ENCODE results near the gene CAD. TPM values are rescaled to one million over a fixed set of nuclear protein-coding genes. Genes with fewer than 3 reads are reported as not detected.
A peak's percentile ranks its signal among the peaks of the same experiment; 100 is the strongest.
"Not testable (repeated sequence)": the region's sequence is repeated elsewhere in the genome, so short reads cannot be mapped to it uniquely, and the experiment has no call there.

Gene CAD
- polyA plus RNA-seq, 1 donor from 2014 or later = 14.2 TPM

DNA sequence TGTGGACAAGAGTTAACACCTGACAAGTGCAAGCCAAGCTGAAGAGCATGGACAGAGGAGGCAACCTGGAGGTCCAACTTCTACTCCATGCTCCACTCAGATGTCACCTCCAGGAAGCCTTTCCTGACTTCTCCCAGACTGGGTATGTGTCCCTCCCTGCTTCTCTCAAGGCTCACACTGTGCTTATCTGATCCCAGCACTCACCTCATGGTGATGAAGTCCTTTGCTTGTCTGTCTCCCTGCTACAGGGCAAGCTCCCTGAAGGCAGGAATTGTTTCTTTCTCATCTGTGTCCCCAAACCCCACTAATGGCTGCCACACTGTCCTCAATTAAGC is 48.3 kb downstream of the CAD start:
- peaks cover 76% of the 10 kb centered on the region for H3K27me3 ChIP-seq (ENCODE audit: insufficient read depth, low read depth, low read length)
- no peak overlapping the region for H3K4me2 ChIP-seq (ENCODE audit: low read length)

DNA sequence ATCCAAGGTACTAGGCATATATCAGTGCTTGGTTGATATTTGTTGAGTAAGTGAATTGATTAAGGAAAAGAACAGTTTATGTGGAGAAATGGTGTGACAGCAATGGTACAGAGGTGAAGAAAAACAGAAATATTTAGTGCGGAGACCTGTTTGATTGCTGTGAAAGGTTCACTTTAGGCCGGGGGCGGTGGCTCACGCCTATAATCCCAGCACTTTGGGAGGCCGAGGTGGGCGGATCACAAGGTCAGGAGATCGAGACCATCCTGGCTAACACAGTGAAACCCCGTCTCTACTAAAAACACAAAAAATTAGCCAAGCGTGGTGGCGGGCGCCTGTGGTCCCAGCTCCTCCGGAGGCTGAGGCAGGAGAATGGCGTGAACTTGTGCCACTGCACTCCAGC is 51.1 kb downstream of the CAD start:
- H3K27me3 ChIP-seq (ENCODE audit: insufficient read depth, low read depth, low read length) = peaks cover 48% of the 10 kb centered on the region
- H3K4me3 ChIP-seq (ENCODE audit: low read length) = not testable (repeated sequence)

More for the DNA sequence above, 48.3 kb downstream of the CAD start:
- no peaks in the 10 kb centered on the region for H3K36me3 ChIP-seq (ENCODE audit: insufficient read depth, low read length)
- H3K79me2 ChIP-seq (replicated peaks; ENCODE audit: insufficient read depth, low read length) = no peaks in the 10 kb centered on the region
- H4K20me1 ChIP-seq (ENCODE audit: insufficient read depth) = no peaks in the 10 kb centered on the region
- H3K4me3 ChIP-seq (ENCODE audit: low read length) = peak overlapping the region; percentile 62
- H3K9me2 ChIP-seq (ENCODE audit: insufficient read depth, low read length) = no peaks in the 10 kb centered on the region
- no peaks in the 10 kb centered on the region for H3F3A ChIP-seq (ENCODE audit: insufficient read depth, low read length, poor library complexity, severe bottlenecking)
- H3K9ac ChIP-seq (ENCODE audit: low read length) = no peak overlapping the region
- no peaks in the 10 kb centered on the region for H3K9me3 ChIP-seq (ENCODE audit: low read length)
- no peak for TF ChIP-seq TAF1 (IDR thresholded peaks at IDR 0.05; ENCODE audit: low read depth)
- no peak for TF ChIP-seq RAD21 (conservative IDR thresholded peaks at IDR 0.05)
- TF ChIP-seq, protein P1, sequence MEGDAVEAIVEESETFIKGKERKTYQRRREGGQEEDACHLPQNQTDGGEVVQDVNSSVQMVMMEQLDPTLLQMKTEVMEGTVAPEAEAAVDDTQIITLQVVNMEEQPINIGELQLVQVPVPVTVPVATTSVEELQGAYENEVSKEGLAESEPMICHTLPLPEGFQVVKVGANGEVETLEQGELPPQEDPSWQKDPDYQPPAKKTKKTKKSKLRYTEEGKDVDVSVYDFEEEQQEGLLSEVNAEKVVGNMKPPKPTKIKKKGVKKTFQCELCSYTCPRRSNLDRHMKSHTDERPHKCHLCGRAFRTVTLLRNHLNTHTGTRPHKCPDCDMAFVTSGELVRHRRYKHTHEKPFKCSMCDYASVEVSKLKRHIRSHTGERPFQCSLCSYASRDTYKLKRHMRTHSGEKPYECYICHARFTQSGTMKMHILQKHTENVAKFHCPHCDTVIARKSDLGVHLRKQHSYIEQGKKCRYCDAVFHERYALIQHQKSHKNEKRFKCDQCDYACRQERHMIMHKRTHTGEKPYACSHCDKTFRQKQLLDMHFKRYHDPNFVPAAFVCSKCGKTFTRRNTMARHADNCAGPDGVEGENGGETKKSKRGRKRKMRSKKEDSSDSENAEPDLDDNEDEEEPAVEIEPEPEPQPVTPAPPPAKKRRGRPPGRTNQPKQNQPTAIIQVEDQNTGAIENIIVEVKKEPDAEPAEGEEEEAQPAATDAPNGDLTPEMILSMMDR (IDR thresholded peaks at IDR 0.05; ENCODE audit: poor library complexity, severe bottlenecking) = no peak
- no peak for TF ChIP-seq MXI1 (conservative IDR thresholded peaks at IDR 0.05; ENCODE audit: poor library complexity, severe bottlenecking)
- no peak for TF ChIP-seq EZH2 (IDR thresholded peaks at IDR 0.05; ENCODE audit: borderline replicate concordance, insufficient read depth, low read length, poor library complexity, severe bottlenecking)
- TF ChIP-seq, protein P2, sequence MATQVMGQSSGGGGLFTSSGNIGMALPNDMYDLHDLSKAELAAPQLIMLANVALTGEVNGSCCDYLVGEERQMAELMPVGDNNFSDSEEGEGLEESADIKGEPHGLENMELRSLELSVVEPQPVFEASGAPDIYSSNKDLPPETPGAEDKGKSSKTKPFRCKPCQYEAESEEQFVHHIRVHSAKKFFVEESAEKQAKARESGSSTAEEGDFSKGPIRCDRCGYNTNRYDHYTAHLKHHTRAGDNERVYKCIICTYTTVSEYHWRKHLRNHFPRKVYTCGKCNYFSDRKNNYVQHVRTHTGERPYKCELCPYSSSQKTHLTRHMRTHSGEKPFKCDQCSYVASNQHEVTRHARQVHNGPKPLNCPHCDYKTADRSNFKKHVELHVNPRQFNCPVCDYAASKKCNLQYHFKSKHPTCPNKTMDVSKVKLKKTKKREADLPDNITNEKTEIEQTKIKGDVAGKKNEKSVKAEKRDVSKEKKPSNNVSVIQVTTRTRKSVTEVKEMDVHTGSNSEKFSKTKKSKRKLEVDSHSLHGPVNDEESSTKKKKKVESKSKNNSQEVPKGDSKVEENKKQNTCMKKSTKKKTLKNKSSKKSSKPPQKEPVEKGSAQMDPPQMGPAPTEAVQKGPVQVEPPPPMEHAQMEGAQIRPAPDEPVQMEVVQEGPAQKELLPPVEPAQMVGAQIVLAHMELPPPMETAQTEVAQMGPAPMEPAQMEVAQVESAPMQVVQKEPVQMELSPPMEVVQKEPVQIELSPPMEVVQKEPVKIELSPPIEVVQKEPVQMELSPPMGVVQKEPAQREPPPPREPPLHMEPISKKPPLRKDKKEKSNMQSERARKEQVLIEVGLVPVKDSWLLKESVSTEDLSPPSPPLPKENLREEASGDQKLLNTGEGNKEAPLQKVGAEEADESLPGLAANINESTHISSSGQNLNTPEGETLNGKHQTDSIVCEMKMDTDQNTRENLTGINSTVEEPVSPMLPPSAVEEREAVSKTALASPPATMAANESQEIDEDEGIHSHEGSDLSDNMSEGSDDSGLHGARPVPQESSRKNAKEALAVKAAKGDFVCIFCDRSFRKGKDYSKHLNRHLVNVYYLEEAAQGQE (IDR thresholded peaks at IDR 0.05; ENCODE audit: borderline replicate concordance) = no peak
- no peak for TF ChIP-seq SMC3 (conservative IDR thresholded peaks at IDR 0.05; ENCODE audit: poor library complexity)
- no peak for TF ChIP-seq EP300 (conservative IDR thresholded peaks at IDR 0.05; ENCODE audit: poor library complexity, severe bottlenecking)
- no peak for TF ChIP-seq POLR2AphosphoS5 (IDR thresholded peaks at IDR 0.05)
- no peak overlapping the region for H3K27ac ChIP-seq (ENCODE audit: low read length)
- no peak overlapping the region for H2AFZ ChIP-seq (ENCODE audit: low read depth, low read length)

DNA sequence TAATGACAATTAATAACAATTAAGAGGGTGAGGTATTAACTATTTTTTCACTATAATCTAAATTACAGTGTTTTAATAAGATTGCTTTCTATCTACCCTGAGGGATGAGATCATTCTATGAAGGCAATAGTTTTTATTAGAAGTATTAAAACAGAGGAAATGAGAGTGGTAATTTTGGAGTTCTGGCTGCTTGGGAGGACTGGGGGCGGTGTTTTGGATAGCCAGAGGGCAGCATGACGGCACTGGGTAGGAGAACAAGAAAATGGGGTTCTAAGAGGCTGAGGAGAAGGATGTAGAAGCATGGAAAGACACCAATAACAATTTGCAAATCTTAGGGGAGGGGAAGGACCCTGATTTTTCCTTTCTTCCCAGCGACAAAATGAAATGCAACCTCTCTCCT is 53.0 kb downstream of the CAD start:
- Histone ChIP-seq H3K9ac (ENCODE audit: low read length) (no peak overlapping the region), H3K36me3 (ENCODE audit: insufficient read depth, low read length) (no peaks in the 10 kb centered on the region), H3K9me2 (ENCODE audit: insufficient read depth, low read length) (no peaks in the 10 kb centered on the region), H3K79me2 (replicated peaks; ENCODE audit: insufficient read depth, low read length) (no peaks in the 10 kb centered on the region), H3K27me3 (ENCODE audit: insufficient read depth, low read depth, low read length) (peaks cover 29% of the 10 kb centered on the region), H3K9me3 (ENCODE audit: low read length) (no peaks in the 10 kb centered on the region), H2AFZ (ENCODE audit: low read depth, low read length) (no peak overlapping the region), H3K27ac (ENCODE audit: low read length) (no peak overlapping the region), H3K4me3 (ENCODE audit: low read length) (no peak overlapping the region), H3F3A (ENCODE audit: insufficient read depth, low read length, poor library complexity, severe bottlenecking) (no peaks in the 10 kb centered on the region), H4K20me1 (ENCODE audit: insufficient read depth) (no peaks in the 10 kb centered on the region), H3K4me2 (ENCODE audit: low read length) (no peak overlapping the region)
- no peak for TF ChIP-seq MXI1 (conservative IDR thresholded peaks at IDR 0.05; ENCODE audit: poor library complexity, severe bottlenecking)

More for the DNA sequence above, 51.1 kb downstream of the CAD start:
- H4K20me1 ChIP-seq (ENCODE audit: insufficient read depth); H3K36me3 ChIP-seq (ENCODE audit: insufficient read depth, low read length); H3K27ac ChIP-seq (ENCODE audit: low read length); H3K4me2 ChIP-seq (ENCODE audit: low read length); H2AFZ ChIP-seq (ENCODE audit: low read depth, low read length); H3K9ac ChIP-seq (ENCODE audit: low read length); H3K9me2 ChIP-seq (ENCODE audit: insufficient read depth, low read length); H3K79me2 ChIP-seq (replicated peaks; ENCODE audit: insufficient read depth, low read length); H3K9me3 ChIP-seq (ENCODE audit: low read length); H3F3A ChIP-seq (ENCODE audit: insufficient read depth, low read length, poor library complexity, severe bottlenecking): not testable (repeated sequence)

All from neural cell (in vitro differentiated cells).